ENCODE results near the gene EID1. TPM values are rescaled to one million over a fixed set of nuclear protein-coding genes. Genes with fewer than 3 reads are reported as not detected.

Gene EID1
- total RNA-seq, 1 experiment from 2014 or later: 98.7 TPM

GRCh38 chr15:48928877-48929538, 51.1 kb downstream of the EID1 start:
- Histone ChIP-seq H3K27me3 (ENCODE audit: low read length) (no peaks in the 10 kb centered on the region), H3K9me2 (replicated peaks; ENCODE audit: low read length) (no peaks in the 10 kb centered on the region), H3K79me2 (ENCODE audit: low read length) (no peaks in the 10 kb centered on the region), H3K9me3 (ENCODE audit: low read length) (no peaks in the 10 kb centered on the region), H3K27ac (ENCODE audit: low read length) (peak overlapping the region; percentile 98), H3K4me1 (ENCODE audit: insufficient read depth, low read length) (peaks cover 43% of the 10 kb centered on the region), H3F3A (ENCODE audit: low read length, unreplicated experiment) (no peaks in the 10 kb centered on the region), H3K4me2 (ENCODE audit: low read length) (peak overlapping the region; percentile 81), H3K36me3 (ENCODE audit: low read depth, low read length) (no peaks in the 10 kb centered on the region), H3K9ac (ENCODE audit: low read length) (peak overlapping the region; percentile 79), H3K4me3 (ENCODE audit: low read length) (peak overlapping the region; percentile 43), H2AFZ (ENCODE audit: low read length) (0 out of 2 replicates have a peak overlapping the region, but pooled peaks have one; percentile 25), H4K20me1 (ENCODE audit: low read length) (no peaks in the 10 kb centered on the region)
- TF ChIP-seq EZH2phosphoT487 (IDR thresholded peaks at IDR 0.05; ENCODE audit: borderline replicate concordance, low read length) (no peak), EZH2 (IDR thresholded peaks at IDR 0.05; ENCODE audit: low read length, unreplicated experiment) (no peak), CTCF (conservative IDR thresholded peaks at IDR 0.05; ENCODE audit: low read depth, low read length) (no peak)
- intact Hi-C loops (cut with micrococcal nuclease): loop anchor here (1.0 to 2.0 kb wide), 3 partner anchors 20 to 60 kb away; partner anchors contain the start of gene SHC4
- ChIA-PET POLR2A (ENCODE audit: unreplicated experiment) (interaction anchor here (0.6 kb wide), 1 partner anchor 48 kb away, joined by 12 read pairs; no protein-coding TSS in a partner anchor), CTCF (interaction anchor here (1.0 kb wide), 1 partner anchor 37 kb away, joined by 3 read pairs; no protein-coding TSS in a partner anchor)
- ATAC-seq (peak; percentile 67), DNase-seq (peak; percentile 70)
- TSS peak; percentile 64 for BruUV-seq (replicated peaks)

DNA sequence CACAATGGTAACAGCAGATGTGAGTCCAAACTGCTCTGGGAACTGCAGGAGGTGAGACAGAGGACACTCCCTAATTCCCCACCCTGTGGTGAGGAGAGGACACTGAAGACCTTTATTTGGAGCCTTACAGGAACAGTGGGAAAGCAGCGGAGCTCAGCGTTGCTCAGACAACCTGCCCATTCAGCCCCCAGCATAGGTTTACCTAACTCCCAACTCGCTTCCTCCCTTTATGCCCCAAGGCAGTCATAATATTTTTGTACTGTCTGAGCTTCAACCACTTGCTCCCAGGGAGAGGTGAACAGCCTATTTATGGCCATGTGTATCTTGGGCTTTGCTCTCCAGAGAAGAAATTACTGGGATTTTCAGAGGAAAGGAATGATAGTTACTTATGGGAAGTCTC, 51.7 kb downstream of the EID1 start:
- Histone ChIP-seq H3K9ac (ENCODE audit: low read length) (peak overlapping the region; percentile 79), H3K9me3 (ENCODE audit: low read length) (no peaks in the 10 kb centered on the region), H3K4me2 (ENCODE audit: low read length) (peak overlapping the region; percentile 81), H4K20me1 (ENCODE audit: low read length) (no peaks in the 10 kb centered on the region), H3K79me2 (ENCODE audit: low read length) (no peaks in the 10 kb centered on the region), H2AFZ (ENCODE audit: low read length) (no peak overlapping the region), H3K36me3 (ENCODE audit: low read depth, low read length) (no peaks in the 10 kb centered on the region), H3K27ac (ENCODE audit: low read length) (peak overlapping the region; percentile 98), H3F3A (ENCODE audit: low read length, unreplicated experiment) (no peaks in the 10 kb centered on the region), H3K9me2 (replicated peaks; ENCODE audit: low read length) (no peaks in the 10 kb centered on the region), H3K4me1 (ENCODE audit: insufficient read depth, low read length) (peaks cover 43% of the 10 kb centered on the region), H3K27me3 (ENCODE audit: low read length) (no peaks in the 10 kb centered on the region), H3K4me3 (ENCODE audit: low read length) (peak overlapping the region; percentile 43; the same call in 1 of the 2 replicates)
- DNase-seq (peak; percentile 75), ATAC-seq (peak; percentile 78)
- POLR2A ChIA-PET (ENCODE audit: unreplicated experiment): interaction anchor here (0.5 to 0.6 kb wide), 2 partner anchors 10 to 1282 kb away, joined by 3 to 11 read pairs; no protein-coding TSS in a partner anchor
- no peak for TF ChIP-seq EZH2phosphoT487 (IDR thresholded peaks at IDR 0.05; ENCODE audit: borderline replicate concordance, low read length)
- no peak for TF ChIP-seq CTCF (conservative IDR thresholded peaks at IDR 0.05; ENCODE audit: low read depth, low read length)
- no peak for TF ChIP-seq EZH2 (IDR thresholded peaks at IDR 0.05; ENCODE audit: low read length, unreplicated experiment)
- BruUV-seq (replicated peaks): no TSS peak
- CTCF ChIA-PET: interaction anchor here (1.0 kb wide), 1 partner anchor 37 kb away, joined by 3 read pairs; no protein-coding TSS in a partner anchor
- intact Hi-C loops (cut with micrococcal nuclease): loop anchor here (1.0 to 2.0 kb wide), 3 partner anchors 21 to 61 kb away; partner anchors contain the start of gene SHC4

Other genes with a start within 250 kb of the EID1 start
- gene FBN1, start 232.4 kb upstream of the EID1 start, total RNA-seq (2014; rRNA removed): 6.7 and 7.4 TPM in 2 replicates
- gene CEP152, start 67.1 kb upstream of the EID1 start, total RNA-seq (2014; rRNA removed): 7.5 and 8.2 TPM in 2 replicates
- gene SHC4, start 85.8 kb downstream of the EID1 start, total RNA-seq (2014; rRNA removed): 2.4 and 4.3 TPM in 2 replicates
- 13.6 and 18.6 TPM in 2 replicates for gene SECISBP2L, start 168.3 kb downstream of the EID1 start, total RNA-seq (2014; rRNA removed)

Measured in PC-3 (cell line).